Myocyte (in vitro differentiated cells): Measurements from ENCODE around the gene PLP2. TPM values are rescaled to one million over a fixed set of nuclear protein-coding genes. Genes with fewer than 3 reads are reported as not detected.

Experiments used
- DNase-seq: peaks from one replicate; pipeline ENCODE4 v3.0.0-alpha.2; 2012; ENCODE audit warnings: low read depth
- total RNA-seq: library from RNA; depleted of rRNA; stranded (reverse); fragments of >200 nt; gene quantifications from 2 replicates; pipeline ENCODE4 v1.2.3, GENCODE V29; 2014

PLP2 gene
- total RNA-seq, 1 donor from 2014 or later = 68.3 TPM

- DNase-seq = peak; percentile 73
Measured at GRCh38 chrX:49186125-49187027, 14.7 kb downstream of the PLP2 start, which contains the start of gene PRICKLE3. Gene PRICKLE3 (minus strand): TSS chrX:49186373. CDS start chrX:49186297, 76 bp downstream.

- DNase-seq = no peak
Measured at GRCh38 chrX:49187028-49187394, 15.3 kb downstream of the PLP2 start.

GRCh38 chrX:49187526-49187925, 15.8 kb downstream of the PLP2 start:
- no peak for DNase-seq

GRCh38 chrX:49188468-49189076, 16.9 kb downstream of the PLP2 start:
- DNase-seq = no peak

- no peak for DNase-seq
Measured at GRCh38 chrX:49189606-49190005, 17.9 kb downstream of the PLP2 start.

GRCh38 chrX:49190821-49191573, 19.3 kb downstream of the PLP2 start:
- peak; percentile 98 for DNase-seq

- no peak for DNase-seq
Measured at GRCh38 chrX:49191574-49192011, 19.9 kb downstream of the PLP2 start.

GRCh38 chrX:49192722-49193328, 21.1 kb downstream of the PLP2 start:
- DNase-seq = no peak

GRCh38 chrX:49193542-49193964, 21.9 kb downstream of the PLP2 start:
- no peak for DNase-seq

GRCh38 chrX:49197543-49198087, 25.9 kb downstream of the PLP2 start:
- DNase-seq = no peak

- no peak for DNase-seq
Measured at GRCh38 chrX:49198540-49199314, 27.0 kb downstream of the PLP2 start.

- DNase-seq = no peak
Measured at GRCh38 chrX:49199315-49199595, 27.6 kb downstream of the PLP2 start.

- peak; percentile 77 for DNase-seq
Measured at GRCh38 chrX:49199906-49200771, 28.4 kb downstream of the PLP2 start, which contains the start of gene SYP. Gene SYP (minus strand): TSS chrX:49200193. CDS start chrX:49200186, 7 bp downstream.

GRCh38 chrX:49202022-49202421, 30.3 kb downstream of the PLP2 start:
- no peak for DNase-seq

GRCh38 chrX:49203536-49203935, 31.8 kb downstream of the PLP2 start:
- no peak for DNase-seq

GRCh38 chrX:49204017-49204416, 32.3 kb downstream of the PLP2 start:
- DNase-seq = no peak

GRCh38 chrX:49204709-49205108, 33.0 kb downstream of the PLP2 start:
- DNase-seq = no peak

- DNase-seq = no peak
Measured at GRCh38 chrX:49205443-49205842, 33.7 kb downstream of the PLP2 start.

GRCh38 chrX:49206543-49206942, 34.8 kb downstream of the PLP2 start:
- no peak for DNase-seq
